HG03103 (cell line): ENCODE data around the gene RNASET2.
"Not testable (repeated sequence)": the region's sequence is repeated elsewhere in the genome, so short reads cannot be mapped to it uniquely, and the experiment has no call there.

Experiments used
- ATAC-seq: cut with Tn5 transposase; IDR thresholded peaks from one replicate; pipeline ENCODE4 v1.9.1; 2021; ENCODE audit warnings: low read depth; ENCODE audit not compliant: unreplicated experiment

Gene RNASET2

GRCh38 chr6:166948724-166949123, 7.6 kb downstream of the RNASET2 start:
- not testable (repeated sequence) for ATAC-seq

GRCh38 chr6:166947251-166947650, 9.1 kb downstream of the RNASET2 start:
- no peak for ATAC-seq

GRCh38 chr6:166946125-166946524, 10.2 kb downstream of the RNASET2 start:
- ATAC-seq: no peak

- ATAC-seq: no peak
Measured at GRCh38 chr6:166944666-166945256, 11.6 kb downstream of the RNASET2 start.

GRCh38 chr6:166942393-166943168, 13.8 kb downstream of the RNASET2 start:
- no peak for ATAC-seq

GRCh38 chr6:166940643-166941068, 15.7 kb downstream of the RNASET2 start:
- ATAC-seq: no peak

GRCh38 chr6:166939894-166940293, 16.5 kb downstream of the RNASET2 start:
- no peak for ATAC-seq

- ATAC-seq: no peak
Measured at GRCh38 chr6:166939345-166939744, 17.0 kb downstream of the RNASET2 start.

- ATAC-seq: no peak
Measured at GRCh38 chr6:166938704-166939103, 17.6 kb downstream of the RNASET2 start.

- ATAC-seq: no peak
Measured at GRCh38 chr6:166938150-166938549, 18.2 kb downstream of the RNASET2 start.

GRCh38 chr6:166937746-166938145, 18.6 kb downstream of the RNASET2 start:
- no peak for ATAC-seq

GRCh38 chr6:166936079-166936787, 20.1 kb downstream of the RNASET2 start:
- ATAC-seq: no peak

GRCh38 chr6:166935353-166935752, 21.0 kb downstream of the RNASET2 start:
- ATAC-seq: no peak

- ATAC-seq: no peak
Measured at GRCh38 chr6:166934174-166934573, 22.2 kb downstream of the RNASET2 start.

GRCh38 chr6:166933396-166933795, 23.0 kb downstream of the RNASET2 start:
- no peak for ATAC-seq

GRCh38 chr6:166932616-166933015, 23.7 kb downstream of the RNASET2 start:
- no peak for ATAC-seq

GRCh38 chr6:166932116-166932515, 24.2 kb downstream of the RNASET2 start:
- no peak for ATAC-seq

GRCh38 chr6:166931426-166931970, 24.9 kb downstream of the RNASET2 start:
- no peak for ATAC-seq

- ATAC-seq: no peak
Measured at GRCh38 chr6:166930354-166930891, 25.9 kb downstream of the RNASET2 start.

GRCh38 chr6:166929542-166930189, 26.7 kb downstream of the RNASET2 start:
- no peak for ATAC-seq
